ENCODE data around the gene BLOC1S6. TPM values are rescaled to one million over a fixed set of nuclear protein-coding genes. Genes with fewer than 3 reads are reported as not detected.

Gene BLOC1S6
- total and polyA plus RNA-seq, 2 of the 13 experiments (the other 11 are each of a cell fraction or from before 2014, with no cell fraction given), result 11.8 to 44.3 TPM

- no peak for TF ChIP-seq NFKBIZ (CRISPR knock-in tag; IDR thresholded peaks at IDR 0.05)
- TF ChIP-seq REXO4 (CRISPR knock-in tag; IDR thresholded peaks at IDR 0.05; ENCODE audit: borderline replicate concordance), result no peak
- no peak for TF ChIP-seq USF2 (IDR thresholded peaks at IDR 0.05; ENCODE audit: low read depth, low read length)
- no peak for TF ChIP-seq USF2 (CRISPR knock-in tag; IDR thresholded peaks at IDR 0.05; ENCODE audit: borderline replicate concordance)
- peak; percentile 28 to 92; a peak in 2 of 4 replicates for TF ChIP-seq HMGXB4 (CRISPR knock-in tag; IDR thresholded peaks at IDR 0.05; ENCODE audit: borderline replicate concordance in 1 of 2, low read depth in 1 of 2)
- TF ChIP-seq GMEB2 (CRISPR knock-in tag; IDR thresholded peaks at IDR 0.05; ENCODE audit: low read depth), result no peak
- TF ChIP-seq ZNF788 (CRISPR knock-in tag; IDR thresholded peaks at IDR 0.05; ENCODE audit: borderline replicate concordance), result no peak; the same call in 1 of the 2 replicates
- peak; percentile 41 for TF ChIP-seq ARNT2 (CRISPR knock-in tag; IDR thresholded peaks at IDR 0.05; ENCODE audit: low read depth)
- 0 out of 2 replicates have a peak, but pooled peaks have one; percentile 46 for TF ChIP-seq ZSCAN25 (CRISPR knock-in tag; IDR thresholded peaks at IDR 0.05)
- TF ChIP-seq NR3C1 (CRISPR knock-in tag; IDR thresholded peaks at IDR 0.05), result no peak
- TF ChIP-seq PAXIP1 (CRISPR knock-in tag; conservative IDR thresholded peaks at IDR 0.05), result peak; percentile 31
- TF ChIP-seq ZNF263 (CRISPR knock-in tag; IDR thresholded peaks at IDR 0.05), result no peak
- TF ChIP-seq FIP1L1 (IDR thresholded peaks at IDR 0.05; ENCODE audit: borderline replicate concordance, insufficient read depth, low read depth, low read length), result no peak
- peak; percentile 67; the same call in 1 of the 2 replicates for TF ChIP-seq ZNF430 (CRISPR knock-in tag; IDR thresholded peaks at IDR 0.05)
- TF ChIP-seq NPAS2 (CRISPR knock-in tag; IDR thresholded peaks at IDR 0.05; ENCODE audit: borderline replicate concordance), result no peak
- peak; percentile 96 for TF ChIP-seq PATZ1 (CRISPR knock-in tag; IDR thresholded peaks at IDR 0.05)
- TF ChIP-seq FOSL2 (CRISPR knock-in tag; IDR thresholded peaks at IDR 0.05), result peak; percentile 54; the same call in 1 of the 2 replicates
These were observed 47.4 kb downstream of the BLOC1S6 start, which contains the start of gene SQOR (continued) for GRCh38 chr15:45634432-45635190.

Data from HepG2 (cell line).